ENCODE results near the gene ANKRD63.

ANKRD63 gene

GRCh38 chr15:40293905-40294895 is 11.3 kb upstream of the ANKRD63 start:
- DNase-seq, result no peak

- DNase-seq, result no peak
These were observed 10.1 kb upstream of the ANKRD63 start for GRCh38 chr15:40293006-40293405.

GRCh38 chr15:40292246-40292645 is 9.4 kb upstream of the ANKRD63 start:
- DNase-seq, result no peak

- DNase-seq, result no peak
These were observed 8.2 kb upstream of the ANKRD63 start for GRCh38 chr15:40290918-40291574.

GRCh38 chr15:40290545-40290917 is 7.7 kb upstream of the ANKRD63 start:
- DNase-seq, result no peak

GRCh38 chr15:40289140-40289775 is 6.4 kb upstream of the ANKRD63 start:
- DNase-seq, result no peak

GRCh38 chr15:40287968-40288367 is 5.1 kb upstream of the ANKRD63 start:
- DNase-seq, result no peak

- no peak for DNase-seq
These were observed 4.6 kb upstream of the ANKRD63 start for GRCh38 chr15:40287505-40287904.

- no peak for DNase-seq
These were observed 3.9 kb upstream of the ANKRD63 start for GRCh38 chr15:40286794-40287193.

- no peak for DNase-seq
These were observed 3.2 kb upstream of the ANKRD63 start for GRCh38 chr15:40286061-40286532.

GRCh38 chr15:40285554-40286011 is 2.7 kb upstream of the ANKRD63 start:
- no peak for DNase-seq

- no peak for DNase-seq
These were observed 2.3 kb upstream of the ANKRD63 start for GRCh38 chr15:40285151-40285550.

- no peak for DNase-seq
These were observed 894 bp upstream of the ANKRD63 start for GRCh38 chr15:40283615-40284300.

- DNase-seq, result peak; percentile 68
These were observed 556 bp downstream of the ANKRD63 start for GRCh38 chr15:40282147-40282868.

GRCh38 chr15:40281801-40282146 is 1.1 kb downstream of the ANKRD63 start:
- no peak for DNase-seq

GRCh38 chr15:40281057-40281800 is 1.6 kb downstream of the ANKRD63 start:
- no peak for DNase-seq

- no peak for DNase-seq
These were observed 2.4 kb downstream of the ANKRD63 start for GRCh38 chr15:40280260-40281056.

GRCh38 chr15:40279437-40280141 is 3.3 kb downstream of the ANKRD63 start:
- DNase-seq, result peak; percentile 82

- DNase-seq, result no peak
These were observed 4.8 kb downstream of the ANKRD63 start for GRCh38 chr15:40278026-40278425.

GRCh38 chr15:40277471-40277870 is 5.4 kb downstream of the ANKRD63 start:
- DNase-seq, result no peak

All from CD4-positive, alpha-beta T cell treated with Interleukin-17A for 4 hours (primary cell).